Mucosa of descending colon (tissue), 3 donors: ENCODE measurements around the gene MRPS17. TPM values are rescaled to one million over a fixed set of nuclear protein-coding genes. Genes with fewer than 3 reads are reported as not detected.
"Not testable (repeated sequence)": the region's sequence is repeated elsewhere in the genome, so short reads cannot be mapped to it uniquely, and the experiment has no call there.

Experiments
- ATAC-seq: fragments of 200-7000 bp; cut with Tn5 transposase; one replicate; pipeline ENCODE4 v1.9.1; 2020; ENCODE audit warnings: mild to moderate bottlenecking, moderate library complexity
- DNase-seq, 3 donors: peaks; one replicate each; pipeline ENCODE4 v3.0.0-alpha.2; 2020
- H3K36me3 ChIP-seq: fragments of 200-600 bp; one replicate; pipeline ENCODE4 v1.8.0; 2021; ENCODE audit warnings: low read depth, mild to moderate bottlenecking
- H3K4me1 ChIP-seq: fragments of 200-600 bp; one replicate; pipeline ENCODE4 v1.8.0; 2021; ENCODE audit warnings: low read depth, mild to moderate bottlenecking
- H3K4me3 ChIP-seq: fragments of 200-600 bp; one replicate; pipeline ENCODE4 v1.8.0; 2021; ENCODE audit warnings: mild to moderate bottlenecking
- H3K9me3 ChIP-seq: fragments of 200-600 bp; one replicate; pipeline ENCODE4 v1.8.0; 2021; ENCODE audit warnings: mild to moderate bottlenecking
- CTCF ChIP-seq: fragments of 200-600 bp; IDR thresholded peaks from one replicate; pipeline ENCODE4 v1.8.0; 2022; ENCODE audit warnings: antibody characterized with exemption, mild to moderate bottlenecking
- intact Hi-C, 2 donors: fragments of 100-400 bp; cut with DNase I in 1 of 2; cut with micrococcal nuclease in 1 of 2; formaldehyde crosslinking; loops; one replicate each; pipeline versions ENCODE4 v1.11.0 to v1.11.1; 2022; cut with DNase I, micrococcal nuclease
- total RNA-seq, 3 donors: library from RNA; stranded (reverse); fragmentation: NEBNext Ultra II Directional in 2 of 3; extraction: Animal tissue kit (Norgen Biotek cat#: 25700) in 2 of 3; gene quantifications; one replicate each; pipeline versions ENCODE4 v1.2.1 to v1.2.4, GENCODE V29; 2021 to 2023
- donor health status: DM: no; HTN: no; CAD: no; lungs with moderate emphysema.
- donor health status: DM: no; HTN: no; CAD: no.
- donor health status: DM: no; HTN: yes; CAD: no.

Gene MRPS17
- total RNA-seq, 3 donors from 2014 or later, result 11.5 to 14.3 (median 11.5) TPM

DNA sequence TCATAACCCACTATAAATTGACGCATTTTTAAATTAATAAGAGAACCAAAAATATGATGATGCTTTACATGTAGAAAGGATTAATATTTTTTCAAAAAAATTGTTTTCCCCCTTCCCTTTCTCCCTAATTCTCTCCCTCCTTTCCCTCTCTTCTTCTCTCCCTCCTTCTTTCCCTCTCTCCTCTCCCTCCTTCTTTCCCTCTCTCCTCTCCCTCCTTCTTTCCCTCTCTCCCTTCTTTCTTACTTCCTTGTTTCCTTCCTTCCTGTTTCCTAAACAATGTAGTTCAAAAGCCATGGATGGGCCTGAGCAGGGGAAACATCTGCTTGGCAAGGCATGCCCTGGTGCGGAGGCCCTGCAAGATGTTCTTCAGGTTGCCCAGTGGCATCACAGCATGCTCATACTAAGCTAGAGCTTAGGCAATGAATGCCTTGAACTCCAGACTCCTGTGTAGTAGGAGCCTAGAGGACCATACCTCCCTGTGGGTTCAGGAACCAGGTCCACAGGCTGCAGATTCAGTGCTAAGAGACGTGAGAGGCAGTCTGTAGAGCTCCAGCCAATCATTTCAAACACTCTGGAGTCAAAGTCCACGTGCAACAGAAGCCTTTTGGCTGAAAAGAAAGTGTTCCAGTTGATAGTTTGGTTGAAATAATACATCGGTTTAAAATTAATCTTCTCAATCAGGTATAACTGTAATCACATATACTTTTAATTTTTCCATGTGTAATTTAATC lies 20.1 kb upstream of the MRPS17 start:
- no peaks in the 10 kb centered on the region for H3K4me1 ChIP-seq
- intact Hi-C loops, result no loop called here
- DNase-seq (no peak), ATAC-seq (no peak)
- H3K9me3 ChIP-seq, result peaks cover 9% of the 10 kb centered on the region
- H3K36me3 ChIP-seq, result no peaks in the 10 kb centered on the region
- TF ChIP-seq CTCF, result no peak
- H3K4me3 ChIP-seq, result no peak overlapping the region

DNA sequence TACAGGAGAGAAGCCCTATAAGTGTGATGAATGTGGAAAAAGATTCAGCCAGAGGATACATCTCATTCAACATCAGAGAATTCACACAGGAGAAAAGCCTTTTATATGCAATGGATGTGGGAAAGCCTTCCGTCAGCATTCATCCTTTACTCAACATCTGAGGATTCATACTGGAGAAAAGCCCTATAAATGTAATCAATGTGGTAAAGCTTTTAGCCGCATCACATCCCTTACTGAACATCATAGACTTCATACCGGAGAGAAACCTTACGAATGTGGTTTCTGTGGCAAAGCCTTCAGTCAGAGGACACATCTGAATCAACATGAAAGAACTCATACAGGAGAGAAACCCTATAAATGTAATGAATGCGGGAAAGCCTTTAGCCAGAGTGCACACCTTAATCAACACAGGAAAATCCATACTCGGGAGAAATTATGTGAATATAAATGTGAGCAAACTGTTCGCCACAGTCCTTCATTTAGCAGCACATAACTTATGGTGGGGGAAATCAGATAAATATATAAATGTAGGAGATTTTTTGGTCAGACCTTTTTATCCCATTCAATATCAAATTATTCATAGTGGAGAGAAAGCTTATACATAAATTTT lies 12.1 kb upstream of the MRPS17 start:
- no peak for DNase-seq
- H3K4me3 ChIP-seq, result no peak overlapping the region
- H3K36me3 ChIP-seq, result no peaks in the 10 kb centered on the region
- intact Hi-C loops, result no loop called here
- ATAC-seq, result no peak
- H3K9me3 ChIP-seq, result peaks cover 58% of the 10 kb centered on the region
- TF ChIP-seq CTCF, result no peak
- H3K4me1 ChIP-seq, result no peaks in the 10 kb centered on the region

- H3K4me1 ChIP-seq, result no peaks in the 10 kb centered on the region
- intact Hi-C loops, result no loop called here
- ATAC-seq, result no peak
- H3K4me3 ChIP-seq, result no peak overlapping the region
- H3K36me3 ChIP-seq, result no peaks in the 10 kb centered on the region
- TF ChIP-seq CTCF, result no peak
- H3K9me3 ChIP-seq, result peaks cover 2% of the 10 kb centered on the region
- no peak for DNase-seq
Observed at GRCh38 chr7:55946545-55946944, 5.1 kb upstream of the MRPS17 start.

DNA sequence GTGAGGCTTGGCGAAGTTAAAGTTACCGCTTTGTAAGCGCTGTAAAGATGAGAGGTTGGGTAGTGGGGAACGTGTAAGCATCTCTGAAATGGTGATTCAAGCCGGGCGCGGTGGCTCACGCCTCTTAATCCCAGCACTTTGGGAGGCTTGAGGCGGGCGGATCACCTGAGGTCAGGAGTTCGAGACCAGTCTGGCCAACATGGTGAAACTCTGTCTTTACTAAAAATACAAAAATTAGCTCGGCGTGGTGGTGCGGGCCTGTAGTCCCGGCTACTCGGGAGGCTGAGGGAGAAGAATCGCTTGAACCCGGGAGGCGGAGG lies 635 bp downstream of the MRPS17 start:
- H3K36me3 ChIP-seq, DNase-seq, ATAC-seq, H3K9me3 ChIP-seq, H3K4me1 ChIP-seq, intact Hi-C loops: not testable (repeated sequence)
- H3K4me3 ChIP-seq, result peak overlapping the region; percentile 74

- Histone ChIP-seq H3K9me3 (no peaks in the 10 kb centered on the region), H3K4me3 (no peak overlapping the region), H3K36me3 (no peaks in the 10 kb centered on the region), H3K4me1 (peaks cover 7% of the 10 kb centered on the region)
- DNase-seq, result no peak
- ATAC-seq, result no peak
- no peak for TF ChIP-seq CTCF
- intact Hi-C loops, result no loop called here
Observed at GRCh38 chr7:55953707-55954475, 2.2 kb downstream of the MRPS17 start.

GRCh38 chr7:55957190-55957589 lies 5.5 kb downstream of the MRPS17 start:
- TF ChIP-seq CTCF, result no peak
- DNase-seq (no peak), ATAC-seq (no peak)
- Histone ChIP-seq H3K9me3 (no peaks in the 10 kb centered on the region), H3K4me3 (no peak overlapping the region), H3K4me1 (peaks cover 7% of the 10 kb centered on the region), H3K36me3 (no peaks in the 10 kb centered on the region)
- intact Hi-C loops, result no loop called here
